GM18907 (cell line): ENCODE data around the gene KCNMA1.

Experiments
- ATAC-seq: cut with Tn5 transposase; IDR thresholded peaks from one replicate; pipeline ENCODE4 v1.9.1; 2021; ENCODE audit warnings: mild to moderate bottlenecking, moderate library complexity; ENCODE audit not compliant: unreplicated experiment

KCNMA1 gene

DNA sequence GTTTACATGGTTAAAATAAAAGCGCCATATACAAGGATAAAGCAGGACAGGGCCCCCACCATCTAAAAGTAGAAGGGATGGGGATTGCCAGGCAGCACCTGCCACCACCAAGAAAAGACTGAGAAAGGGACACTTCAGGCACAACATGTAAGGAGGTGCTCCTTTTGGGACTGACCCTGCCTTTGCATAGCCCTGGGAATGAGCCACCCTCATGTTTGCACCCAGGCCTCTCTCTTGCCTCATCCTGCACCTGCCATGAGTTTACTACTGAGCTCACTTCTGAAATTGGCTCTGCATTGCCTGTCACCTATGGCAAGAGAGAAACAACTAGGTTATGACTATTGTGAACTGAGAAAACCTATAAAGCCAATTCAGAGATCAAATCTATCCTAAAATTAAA lies 489.7 kb downstream of the KCNMA1 start:
- ATAC-seq = no peak

DNA sequence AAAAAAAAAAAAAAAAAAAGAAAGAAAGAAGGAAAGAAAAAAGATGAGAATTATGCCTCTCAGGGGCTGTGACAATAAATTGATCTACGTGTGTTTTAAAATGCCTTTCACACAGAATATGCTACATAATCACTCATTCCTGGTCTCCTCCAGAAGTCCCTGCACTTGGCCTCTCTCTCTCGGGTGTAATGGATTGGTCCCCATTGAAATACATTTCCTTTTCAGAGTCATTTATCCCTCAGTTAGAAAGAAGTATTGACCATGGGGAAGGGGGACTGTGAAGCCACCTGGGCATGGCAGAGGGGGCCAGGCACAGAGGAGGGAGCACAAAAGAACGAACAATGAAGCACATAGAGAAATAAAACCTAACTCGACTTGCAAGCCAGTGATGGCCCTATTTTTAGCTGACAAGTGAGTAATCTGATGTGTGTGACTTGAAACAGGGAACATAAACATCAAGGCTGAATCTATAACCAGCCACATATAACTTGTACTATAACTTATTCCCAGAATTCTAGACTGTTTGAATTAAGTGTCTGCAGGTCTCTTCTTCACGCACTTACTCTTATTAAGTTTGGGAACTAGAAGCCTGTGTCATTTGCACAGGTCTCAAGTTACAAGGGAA lies 490.8 kb downstream of the KCNMA1 start:
- ATAC-seq = no peak

DNA sequence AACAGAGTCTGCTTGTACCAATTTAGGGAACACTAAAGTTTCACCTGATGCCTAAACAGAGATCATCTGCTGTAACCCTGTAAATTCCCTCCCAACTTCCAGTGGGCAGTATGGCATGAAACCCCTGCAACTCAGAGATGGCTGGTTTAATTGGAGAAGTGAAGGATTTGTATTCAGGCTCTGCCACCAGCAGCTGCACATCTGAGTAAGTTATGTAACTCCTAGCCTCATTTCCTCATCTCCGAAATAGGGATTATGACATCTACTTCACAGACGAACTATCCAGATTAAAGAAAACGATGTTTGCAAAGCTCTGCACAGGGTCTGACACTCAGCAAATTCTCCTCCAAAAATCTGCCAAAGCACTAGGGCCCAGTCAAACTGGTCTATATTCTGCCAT lies 493.0 kb downstream of the KCNMA1 start:
- no peak for ATAC-seq

DNA sequence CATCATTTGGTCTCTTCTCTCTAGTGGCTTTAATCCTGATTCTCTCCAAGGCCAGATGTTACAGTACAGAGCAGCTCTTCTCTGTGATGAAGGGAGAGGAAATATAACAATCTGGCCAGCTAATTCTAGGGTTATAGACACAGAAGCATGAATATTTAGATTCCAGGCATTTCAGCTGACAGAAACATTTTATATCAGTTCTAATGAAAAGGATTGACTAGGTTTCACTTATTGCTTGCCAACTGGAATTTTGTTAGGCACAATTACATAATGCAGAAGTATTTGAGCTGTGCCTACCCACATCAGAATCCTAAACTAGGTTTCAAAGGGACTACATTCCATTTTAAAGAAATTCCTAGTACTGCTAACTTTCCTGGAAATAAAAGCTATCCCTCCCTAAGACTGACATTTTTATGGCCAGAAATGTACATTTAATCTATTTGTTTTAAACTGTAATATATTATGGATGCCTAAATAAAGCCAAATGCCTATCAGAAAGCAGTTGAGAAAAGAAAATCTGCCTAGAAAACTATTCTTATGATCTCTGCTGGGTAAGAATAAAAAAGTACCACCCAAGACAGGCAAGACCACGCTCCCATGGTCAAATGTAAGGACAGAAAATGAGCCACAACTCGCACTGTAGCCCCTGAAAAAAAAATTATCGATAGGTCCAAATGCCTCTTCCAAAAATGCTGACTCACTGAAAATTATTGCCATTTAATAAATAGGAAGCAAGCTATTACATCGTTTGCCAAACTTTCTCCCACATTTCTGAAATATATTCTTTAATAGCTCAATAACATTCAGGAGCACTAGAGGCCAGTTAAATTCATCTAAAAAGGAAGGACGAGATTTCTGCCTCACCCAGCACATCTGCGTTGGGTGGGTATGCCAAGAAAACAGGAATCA lies 498.1 kb downstream of the KCNMA1 start:
- no peak for ATAC-seq

DNA sequence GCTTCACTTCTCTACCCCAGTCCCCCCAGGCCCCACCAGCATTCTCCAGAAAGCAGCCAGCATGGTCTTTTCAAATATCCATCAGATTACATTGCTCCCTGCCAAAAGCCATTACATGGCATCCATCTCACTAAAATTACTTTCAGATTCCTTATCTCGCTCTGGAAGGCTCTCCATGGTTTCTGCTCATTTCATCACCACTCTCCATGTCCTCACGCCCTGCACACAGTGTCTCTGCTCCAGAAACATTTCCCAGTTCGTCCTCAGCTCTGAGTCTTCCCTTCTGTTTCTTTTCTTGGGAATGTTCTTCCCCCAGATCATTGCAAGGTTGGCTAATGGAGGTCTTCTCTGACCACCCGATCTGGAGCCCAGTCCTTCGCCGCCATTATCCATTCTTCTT lies 499.1 kb downstream of the KCNMA1 start:
- ATAC-seq = no peak

DNA sequence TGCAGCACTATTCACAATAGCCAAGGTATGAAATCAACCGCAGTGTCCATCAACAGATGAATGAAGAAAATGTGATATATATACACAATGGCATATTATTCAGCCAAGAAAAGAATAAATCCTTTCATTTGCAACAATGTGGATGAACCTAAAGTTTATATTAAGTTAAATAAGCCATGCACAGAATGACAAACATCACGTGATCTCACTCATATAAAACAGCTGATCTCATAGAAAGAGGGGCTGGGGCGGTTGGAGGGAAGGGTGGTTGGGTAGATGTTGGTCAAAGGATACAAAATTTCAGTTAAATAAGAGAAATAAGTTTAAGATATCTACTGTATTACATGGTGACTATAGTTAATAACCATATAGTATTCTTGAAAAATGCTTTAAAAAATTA lies 502.1 kb downstream of the KCNMA1 start:
- ATAC-seq = no peak

DNA sequence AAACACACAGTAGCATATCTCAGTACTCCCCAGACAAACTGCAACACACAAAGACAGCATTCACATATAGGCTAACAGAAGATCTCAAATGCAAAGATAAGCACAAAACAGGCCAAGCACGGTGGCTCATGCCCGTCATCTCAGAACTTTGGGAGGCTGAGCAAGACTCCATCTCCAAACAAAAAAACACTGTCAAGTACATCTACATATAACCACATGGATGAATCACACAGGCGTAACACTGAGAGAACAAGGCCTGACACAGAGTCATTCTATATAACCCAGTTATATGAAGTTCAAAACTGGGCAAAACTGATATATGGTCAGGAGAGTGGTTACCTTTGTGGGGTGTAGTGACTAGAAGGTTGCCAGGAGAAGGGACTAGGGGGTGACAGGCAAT lies 506.4 kb downstream of the KCNMA1 start:
- no peak for ATAC-seq

DNA sequence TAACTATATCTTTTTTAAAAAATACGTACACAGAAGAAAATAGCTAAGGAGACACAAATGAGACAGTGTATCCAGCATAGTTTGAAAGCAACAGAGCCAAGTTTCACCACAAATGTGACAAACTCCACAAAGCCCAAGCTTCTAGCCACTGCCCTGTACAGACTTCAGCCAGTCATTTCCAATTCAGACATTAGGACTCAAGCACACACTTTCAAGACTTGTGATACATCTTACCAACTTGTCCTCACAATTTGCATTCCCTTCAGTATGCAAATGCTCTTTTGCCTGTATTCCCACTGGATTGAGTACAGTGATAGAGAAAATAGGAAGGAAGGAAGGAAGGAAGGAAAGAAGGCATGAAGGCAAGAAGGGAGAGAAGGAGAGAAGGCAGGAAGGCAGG lies 510.4 kb downstream of the KCNMA1 start:
- no peak for ATAC-seq

DNA sequence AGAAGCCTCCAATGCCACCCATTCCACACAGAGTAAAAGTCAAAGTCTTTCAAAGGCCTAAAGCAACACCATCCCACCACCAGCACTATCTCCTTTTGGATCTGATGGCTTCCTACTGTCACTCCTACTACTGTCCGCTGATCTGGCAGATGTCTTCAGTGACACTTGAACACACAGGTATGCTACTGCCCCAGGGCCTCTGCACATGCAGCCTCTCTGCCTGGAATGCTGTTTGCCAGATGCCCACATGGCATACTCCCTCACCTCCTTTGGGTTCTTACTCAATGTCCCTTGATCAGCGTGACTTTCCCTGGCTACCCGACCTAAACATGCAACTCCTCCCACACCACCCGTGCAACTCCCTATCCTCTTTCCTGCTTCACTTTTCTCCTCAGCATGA lies 512.4 kb downstream of the KCNMA1 start:
- ATAC-seq = no peak

DNA sequence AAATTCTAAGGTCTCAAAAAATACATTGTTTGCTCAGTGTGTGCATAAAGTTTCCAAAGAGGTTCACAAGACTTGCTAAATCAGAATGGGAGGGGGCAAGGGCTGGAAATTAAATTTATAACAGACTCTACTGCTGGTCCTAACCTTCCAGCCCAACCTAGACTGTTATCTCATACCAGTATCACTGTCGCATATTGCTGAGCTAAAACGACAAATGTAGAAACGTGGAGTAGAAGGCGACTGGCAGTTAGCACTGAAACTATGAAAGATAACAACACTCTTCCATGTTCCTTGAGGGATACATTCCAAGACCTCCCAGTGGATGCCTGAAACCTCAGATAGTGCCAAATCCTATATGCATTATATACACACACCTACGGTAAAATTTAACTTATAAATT lies 514.3 kb downstream of the KCNMA1 start:
- ATAC-seq = no peak

DNA sequence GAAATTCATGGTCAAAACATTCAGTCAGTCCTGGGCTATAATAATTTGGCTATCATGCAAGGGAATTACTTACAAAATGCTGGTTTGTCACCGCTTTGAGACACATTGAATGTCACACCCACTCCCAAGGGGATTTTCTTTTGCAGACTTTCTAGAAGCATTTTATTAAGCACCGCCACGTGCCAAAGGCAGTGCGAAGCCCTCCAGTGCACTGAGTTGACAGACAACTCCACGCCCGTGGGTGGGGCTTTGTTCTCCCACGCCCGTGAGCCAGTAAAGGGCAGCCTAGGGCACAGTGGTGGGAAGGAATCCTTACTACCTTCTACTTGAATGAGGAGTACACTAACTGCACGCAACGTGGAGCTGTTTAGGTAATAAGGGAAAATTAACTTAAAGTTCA lies 515.8 kb downstream of the KCNMA1 start:
- no peak for ATAC-seq

DNA sequence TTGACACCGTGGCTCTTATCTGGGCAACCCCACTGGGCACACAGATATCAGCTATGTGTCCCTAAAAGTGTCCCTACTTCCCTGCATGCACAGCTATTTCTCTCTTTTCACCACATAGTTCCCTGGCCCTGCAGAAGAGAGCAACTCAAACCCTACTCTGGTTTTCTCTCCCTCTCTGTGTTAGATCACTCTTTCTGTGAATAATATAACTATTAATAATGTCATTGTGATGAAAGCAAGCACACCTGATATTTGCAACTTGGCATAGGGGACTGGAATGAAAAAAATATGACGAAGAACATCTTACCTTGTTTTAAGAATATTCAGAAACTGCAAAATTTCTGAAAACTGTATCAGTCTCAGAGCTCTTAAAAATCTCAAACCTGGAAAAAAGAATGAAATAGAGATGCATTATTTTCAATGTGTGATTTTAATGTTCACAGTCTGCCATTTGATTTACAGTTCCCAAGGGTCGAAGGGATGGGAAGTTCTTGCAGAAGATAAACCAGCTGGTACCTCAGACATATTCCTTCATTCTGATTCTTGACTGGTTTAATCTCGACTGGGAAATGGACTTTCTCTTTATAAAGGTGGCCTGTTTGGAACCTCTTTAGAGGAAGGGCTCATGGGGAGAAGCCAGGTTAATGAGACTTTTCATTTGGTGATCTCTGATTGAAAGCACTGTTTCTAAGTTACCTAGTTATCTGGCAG lies 516.8 kb downstream of the KCNMA1 start:
- no peak for ATAC-seq

DNA sequence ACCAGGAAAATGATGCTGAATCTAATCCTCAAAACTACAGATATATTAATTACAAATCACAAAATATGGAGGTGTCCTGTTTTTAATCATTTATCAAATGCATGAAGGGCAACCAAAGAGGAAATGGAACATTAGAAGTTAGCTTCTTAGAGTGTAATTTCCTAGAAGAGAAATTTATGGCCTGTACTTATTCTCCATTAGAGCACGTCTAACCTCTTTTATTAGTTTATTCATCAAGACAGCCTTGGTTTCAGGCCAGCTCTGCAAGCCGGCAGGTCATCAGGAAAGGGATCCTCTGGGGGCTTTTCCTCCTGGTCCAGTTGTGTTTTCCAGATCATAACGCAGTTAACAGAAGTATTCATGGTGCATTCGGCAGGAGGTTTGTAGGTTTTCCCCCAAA lies 517.6 kb downstream of the KCNMA1 start:
- ATAC-seq = no peak

DNA sequence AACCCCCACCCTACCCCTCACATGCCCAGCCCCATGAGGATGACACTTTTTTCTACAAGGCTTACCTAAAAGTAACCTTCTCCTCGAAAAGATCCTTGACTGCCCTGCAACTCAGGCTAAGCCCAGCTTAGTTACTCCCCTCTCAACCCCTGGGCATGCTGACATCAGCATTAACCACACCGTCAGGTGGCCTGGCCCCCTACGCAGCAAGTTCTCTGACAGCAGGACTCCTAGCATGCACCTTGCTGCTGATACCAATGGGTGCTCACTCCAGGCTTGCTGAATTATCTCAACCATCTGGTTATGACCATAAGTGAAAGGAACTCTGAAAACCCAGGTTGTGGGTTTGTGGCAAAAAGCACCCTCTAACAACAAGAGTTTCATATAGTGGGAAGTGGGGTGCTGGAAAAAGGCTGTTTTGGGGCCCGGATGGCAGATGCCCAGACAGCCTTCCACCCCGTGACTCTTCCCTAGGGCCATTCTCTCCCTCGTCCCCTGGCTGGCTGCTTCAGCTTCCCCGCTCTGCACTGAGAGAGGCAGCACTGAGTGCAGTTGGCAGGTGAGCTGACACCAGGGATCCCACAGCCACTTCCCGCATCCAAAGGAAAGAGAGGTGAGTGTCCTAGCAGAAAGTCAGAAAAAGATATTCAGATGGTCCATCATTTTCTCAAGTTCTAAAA lies 518.9 kb downstream of the KCNMA1 start:
- no peak for ATAC-seq

DNA sequence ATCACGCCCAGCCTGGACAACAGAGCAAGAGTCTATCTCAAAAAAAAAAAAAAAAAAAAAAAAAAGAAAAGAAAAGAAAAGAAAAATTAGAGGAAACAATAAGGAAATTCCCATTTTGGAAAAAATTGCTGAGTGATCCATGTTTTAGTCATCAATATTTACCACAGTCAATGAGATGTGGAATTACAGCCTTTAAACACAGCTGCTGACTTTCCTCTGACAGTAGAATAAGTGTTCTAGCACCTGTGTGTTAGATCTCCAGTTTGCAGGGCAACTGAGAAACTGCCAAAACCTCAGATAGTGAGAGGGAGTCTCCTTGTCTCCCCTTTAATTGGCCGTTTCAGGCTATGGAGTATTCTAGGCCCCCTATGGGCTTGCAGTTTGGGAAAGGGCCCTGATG lies 520.1 kb downstream of the KCNMA1 start:
- ATAC-seq = no peak

DNA sequence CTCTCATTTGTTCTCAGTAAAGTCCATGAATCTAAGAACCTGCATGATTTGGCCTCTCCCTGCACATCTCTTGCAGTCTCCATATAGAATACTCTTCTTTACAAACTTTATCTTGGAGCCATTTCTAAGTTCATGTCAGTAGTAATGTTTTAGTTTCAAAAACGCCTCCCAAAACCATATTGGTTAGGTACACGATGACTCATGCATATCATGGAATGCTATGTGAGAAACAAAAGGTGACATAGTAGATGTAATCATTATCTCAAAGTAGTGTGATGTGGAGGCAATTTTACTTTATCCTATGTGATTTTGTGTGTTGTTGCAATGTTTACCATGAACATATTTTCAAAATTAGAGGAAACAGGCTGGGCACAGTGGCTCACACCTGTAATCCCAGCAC lies 520.7 kb downstream of the KCNMA1 start:
- ATAC-seq = no peak

DNA sequence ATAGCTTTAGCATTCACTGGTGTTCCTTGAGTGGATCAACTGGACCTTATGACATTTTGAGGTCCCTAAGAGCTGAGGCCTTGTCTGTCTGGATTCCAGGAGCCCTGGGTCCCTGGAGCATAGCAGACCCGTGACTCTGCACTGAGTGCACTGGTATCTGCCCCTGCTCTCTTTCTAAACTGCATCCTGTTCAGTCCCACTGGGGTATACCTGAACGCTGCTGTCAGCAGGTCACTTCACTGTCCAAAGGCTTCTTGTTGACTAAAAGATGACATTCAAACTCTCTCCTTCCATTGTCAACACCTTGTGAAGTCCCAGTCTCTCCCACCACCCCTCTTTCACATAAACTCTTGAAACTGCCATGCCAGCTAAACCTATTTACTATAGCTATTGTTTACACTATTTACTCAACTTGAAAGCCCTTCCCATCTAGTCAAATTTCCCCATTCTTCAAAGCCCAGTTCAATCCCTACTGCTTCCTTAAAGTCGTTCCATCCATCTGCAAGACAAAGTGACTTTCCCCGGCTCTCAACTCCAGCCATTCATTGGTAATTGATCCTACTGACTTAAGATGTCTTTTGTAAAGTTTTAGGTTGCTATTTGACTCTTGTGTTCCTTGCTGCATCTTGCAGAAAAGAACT lies 523.3 kb downstream of the KCNMA1 start:
- no peak for ATAC-seq

DNA sequence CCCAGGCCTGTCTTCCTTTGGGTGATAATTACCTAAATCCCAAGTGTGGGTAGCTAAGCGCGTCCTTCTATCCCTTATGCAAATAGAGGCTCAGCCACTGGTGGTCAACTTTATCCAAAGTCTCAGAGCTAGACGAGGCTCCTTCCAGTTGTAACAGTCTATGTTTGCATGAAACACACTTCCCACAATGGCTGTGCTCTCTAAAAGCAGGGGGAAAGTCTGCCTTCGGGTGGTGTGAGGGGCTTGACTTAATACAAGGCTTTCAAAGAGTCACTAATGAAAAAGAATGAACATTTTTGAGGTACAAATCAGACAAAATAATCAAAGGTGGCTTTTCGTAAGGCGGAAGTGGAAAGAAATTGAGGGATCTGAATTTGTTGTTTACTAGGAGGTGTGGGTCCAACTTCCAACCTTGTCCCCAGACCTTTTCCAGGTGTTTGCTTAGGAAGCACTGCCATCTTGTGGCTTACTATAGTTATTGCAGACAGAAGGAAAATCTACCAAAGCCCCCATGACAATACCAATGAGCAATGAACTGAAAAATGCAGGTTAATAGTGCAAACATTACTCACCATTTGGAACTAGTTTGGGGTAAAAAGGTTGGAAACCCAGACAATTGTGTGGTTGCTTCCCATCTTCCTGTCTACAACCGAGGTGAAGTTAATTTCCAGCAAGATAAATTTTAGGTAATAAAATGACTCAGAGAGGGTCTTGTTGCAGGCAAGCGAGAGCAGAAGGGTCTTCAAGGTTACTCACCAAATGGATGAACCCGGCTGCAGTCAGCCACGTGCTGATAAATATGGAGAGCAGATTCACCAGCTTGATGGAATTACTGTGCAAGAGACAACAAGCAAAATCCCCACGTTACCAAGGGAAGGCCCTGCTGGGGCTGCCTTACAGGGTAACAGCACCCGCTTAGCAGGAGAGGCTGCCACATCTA lies 525.7 kb downstream of the KCNMA1 start:
- no peak for ATAC-seq

DNA sequence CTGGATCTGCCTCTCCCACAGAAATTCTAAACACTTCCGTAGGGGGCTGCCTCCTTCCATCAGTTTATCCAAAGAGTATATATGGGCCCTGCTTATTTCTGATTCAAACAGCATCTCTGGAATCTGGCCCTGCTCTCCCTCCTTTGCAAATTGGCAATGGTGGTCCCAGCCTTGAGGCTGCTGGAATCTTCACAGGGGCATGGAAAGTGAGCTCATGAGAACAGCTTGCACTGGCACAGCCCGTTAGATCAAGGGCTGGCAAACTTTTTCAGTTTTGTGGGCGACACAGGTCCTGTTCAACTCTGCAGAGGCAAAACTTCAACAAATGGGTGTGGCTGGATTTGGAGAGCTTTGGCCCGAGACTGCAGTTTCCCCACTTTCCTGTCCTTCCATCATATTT lies 526.9 kb downstream of the KCNMA1 start:
- no peak for ATAC-seq
